ENCODE measurements around the gene PLAC1. TPM values are rescaled to one million over a fixed set of nuclear protein-coding genes. Genes with fewer than 3 reads are reported as not detected.

PLAC1 gene
- total RNA-seq, result not detected in 2 replicates
- long read RNA-seq, result 0 reads

DNA sequence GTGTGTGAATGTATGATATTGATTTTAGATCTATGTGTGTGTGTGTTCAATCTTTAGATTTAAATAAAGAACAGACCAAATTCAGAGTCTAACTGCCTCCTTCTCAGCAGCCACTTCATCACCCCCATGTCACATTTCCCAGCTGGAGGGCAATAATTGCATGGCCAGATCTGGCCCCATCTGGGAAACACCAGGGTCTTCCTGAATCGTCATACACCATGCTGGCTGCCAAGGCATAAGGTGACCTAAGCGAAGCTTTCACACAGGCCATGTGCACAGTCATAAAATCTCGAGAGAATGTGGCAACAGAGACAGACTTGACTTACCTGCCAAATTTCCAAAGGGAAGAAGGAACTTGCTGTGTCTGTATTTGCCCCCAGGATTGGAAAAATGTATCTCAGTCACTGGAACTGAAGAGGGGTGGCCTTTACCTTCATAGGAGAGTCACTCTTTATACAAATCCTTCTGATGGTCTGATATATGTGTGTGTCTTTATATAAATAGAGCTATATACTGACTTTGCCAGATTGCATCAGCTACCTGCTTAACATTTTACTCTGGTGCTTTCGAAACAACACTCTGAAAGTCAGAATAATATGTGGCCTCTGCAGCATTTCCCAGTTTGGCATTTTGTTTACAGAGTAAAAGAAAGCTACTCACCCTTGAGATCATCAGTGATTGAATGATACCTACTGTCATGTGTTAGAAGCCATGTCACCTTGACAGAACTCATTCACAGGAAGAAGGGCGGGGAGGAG, at the start of gene PLAC1:
Gene PLAC1 (minus strand): TSS at position 470 of the 758 bp plus-strand sequence. CDS start 91,789 bp downstream, outside the sequence.
- H3K27me3 Mint-ChIP-seq, result no peaks in the 10 kb centered on the region
- peaks cover 1% of the 10 kb centered on the region for H3K4me1 Mint-ChIP-seq (ENCODE audit: low read depth)
- DNase-seq (ENCODE audit: low spot score, unreplicated experiment), result no peak
- no peak within 1 kb of the TSS for H3K4me3 Mint-ChIP-seq (ENCODE audit: low read depth)
- H3K27ac Mint-ChIP-seq, result no peak within 1 kb of the TSS
- TF ChIP-seq CTCF (IDR thresholded peaks at IDR 0.05; ENCODE audit: unreplicated experiment), result no peak
- H3K9me3 Mint-ChIP-seq (ENCODE audit: low read depth), result no peaks in the 10 kb centered on the region
- no peaks in the 10 kb centered on the region for H3K36me3 Mint-ChIP-seq (ENCODE audit: insufficient read depth)

DNA sequence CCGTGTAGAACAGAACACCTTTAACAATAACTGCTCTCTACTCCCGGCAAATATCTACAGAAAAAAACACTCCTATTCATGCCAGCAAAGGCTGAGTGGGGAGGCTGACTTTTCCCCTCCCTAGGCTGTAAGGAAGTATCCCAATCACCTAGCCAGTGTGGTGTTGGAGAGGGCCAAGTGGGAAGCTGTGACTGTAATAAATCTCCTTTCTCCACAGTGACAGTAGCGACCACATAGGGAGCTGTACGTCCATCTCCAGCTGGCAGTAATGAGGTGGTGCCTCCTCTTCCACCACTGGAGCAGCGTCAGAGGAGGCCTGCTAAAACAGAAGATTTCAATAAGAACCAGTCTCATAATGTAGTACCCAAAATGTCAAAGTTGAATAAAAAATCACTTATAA, 47.9 kb upstream of the PLAC1 start:
- no peak overlapping the region for H3K27ac Mint-ChIP-seq
- H3K4me1 Mint-ChIP-seq (ENCODE audit: low read depth), result no peaks in the 10 kb centered on the region
- H3K4me3 Mint-ChIP-seq (ENCODE audit: low read depth), result no peak overlapping the region
- no peaks in the 10 kb centered on the region for H3K27me3 Mint-ChIP-seq
- H3K9me3 Mint-ChIP-seq (ENCODE audit: low read depth), result peaks cover 18% of the 10 kb centered on the region
- no peaks in the 10 kb centered on the region for H3K36me3 Mint-ChIP-seq (ENCODE audit: insufficient read depth)
- no peak for TF ChIP-seq CTCF (IDR thresholded peaks at IDR 0.05; ENCODE audit: unreplicated experiment)
- DNase-seq (ENCODE audit: low spot score, unreplicated experiment), result no peak

DNA sequence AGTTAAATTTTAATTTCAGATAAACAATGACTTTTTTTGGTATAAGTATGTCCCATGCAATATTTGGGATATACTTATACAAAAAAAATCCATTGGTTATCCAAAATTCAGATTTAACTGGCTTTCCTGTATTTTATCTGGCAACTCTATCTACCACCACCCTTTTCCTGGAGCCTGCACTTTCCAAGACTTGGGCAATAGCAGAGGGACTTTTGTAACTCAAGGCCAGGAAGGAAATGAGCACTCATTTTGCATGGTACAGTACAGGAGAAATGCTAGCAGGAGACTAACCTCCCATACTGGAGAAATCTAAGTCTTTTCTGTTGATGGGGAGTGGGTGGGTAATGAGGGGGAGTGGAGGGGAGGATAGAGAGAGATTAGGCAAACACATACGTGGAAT, 37.7 kb upstream of the PLAC1 start:
- Mint-ChIP-seq H3K27me3 (no peaks in the 10 kb centered on the region), H3K36me3 (ENCODE audit: insufficient read depth) (peaks cover 2% of the 10 kb centered on the region), H3K4me3 (ENCODE audit: low read depth) (no peak overlapping the region), H3K9me3 (ENCODE audit: low read depth) (peaks cover 25% of the 10 kb centered on the region), H3K4me1 (ENCODE audit: low read depth) (peaks cover 18% of the 10 kb centered on the region), H3K27ac (no peak overlapping the region)
- DNase-seq (ENCODE audit: low spot score, unreplicated experiment), result no peak
- no peak for TF ChIP-seq CTCF (IDR thresholded peaks at IDR 0.05; ENCODE audit: unreplicated experiment)

- no peak for TF ChIP-seq CTCF (IDR thresholded peaks at IDR 0.05; ENCODE audit: unreplicated experiment)
- Mint-ChIP-seq H3K27ac (no peak overlapping the region), H3K27me3 (no peaks in the 10 kb centered on the region), H3K4me3 (ENCODE audit: low read depth) (no peak overlapping the region), H3K9me3 (ENCODE audit: low read depth) (peaks cover 19% of the 10 kb centered on the region), H3K4me1 (ENCODE audit: low read depth) (peaks cover 18% of the 10 kb centered on the region), H3K36me3 (ENCODE audit: insufficient read depth) (peaks cover 2% of the 10 kb centered on the region)
- DNase-seq (ENCODE audit: low spot score, unreplicated experiment), result no peak
Observed at GRCh38 chrX:134694333-134695322, 36.4 kb upstream of the PLAC1 start.

DNA sequence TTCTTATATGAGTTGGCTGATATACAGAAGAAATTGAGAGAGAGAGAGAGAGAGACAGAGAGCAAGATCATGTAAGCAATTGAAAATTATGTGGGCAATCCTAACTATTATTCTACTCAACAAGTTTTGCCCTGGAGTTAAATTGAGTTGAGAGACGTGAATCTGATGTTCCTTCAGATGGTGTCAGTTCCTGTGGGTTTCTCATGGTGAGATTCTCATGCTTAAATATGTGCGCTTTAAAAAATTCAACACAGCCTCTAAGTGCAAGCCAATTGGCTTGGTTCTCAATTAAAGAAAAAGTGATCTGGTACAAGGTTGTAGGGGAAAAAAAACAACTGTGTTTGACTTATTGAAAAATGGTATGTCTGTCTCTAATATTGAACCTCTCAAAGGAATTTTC, 35.4 kb upstream of the PLAC1 start:
- H3K9me3 Mint-ChIP-seq (ENCODE audit: low read depth), result peaks cover 24% of the 10 kb centered on the region
- H3K4me3 Mint-ChIP-seq (ENCODE audit: low read depth), result no peak overlapping the region

More for the DNA sequence above, 35.4 kb upstream of the PLAC1 start:
- H3K27me3 Mint-ChIP-seq, result no peaks in the 10 kb centered on the region
- no peak for DNase-seq (ENCODE audit: low spot score, unreplicated experiment)
- no peak for TF ChIP-seq CTCF (IDR thresholded peaks at IDR 0.05; ENCODE audit: unreplicated experiment)
- no peak overlapping the region for H3K27ac Mint-ChIP-seq
- H3K36me3 Mint-ChIP-seq (ENCODE audit: insufficient read depth), result peaks cover 2% of the 10 kb centered on the region
- peaks cover 18% of the 10 kb centered on the region for H3K4me1 Mint-ChIP-seq (ENCODE audit: low read depth)

Measured in progenitor cell of endocrine pancreas (in vitro differentiated cells).